Measurements from ENCODE around the gene CABP2.

DNA sequence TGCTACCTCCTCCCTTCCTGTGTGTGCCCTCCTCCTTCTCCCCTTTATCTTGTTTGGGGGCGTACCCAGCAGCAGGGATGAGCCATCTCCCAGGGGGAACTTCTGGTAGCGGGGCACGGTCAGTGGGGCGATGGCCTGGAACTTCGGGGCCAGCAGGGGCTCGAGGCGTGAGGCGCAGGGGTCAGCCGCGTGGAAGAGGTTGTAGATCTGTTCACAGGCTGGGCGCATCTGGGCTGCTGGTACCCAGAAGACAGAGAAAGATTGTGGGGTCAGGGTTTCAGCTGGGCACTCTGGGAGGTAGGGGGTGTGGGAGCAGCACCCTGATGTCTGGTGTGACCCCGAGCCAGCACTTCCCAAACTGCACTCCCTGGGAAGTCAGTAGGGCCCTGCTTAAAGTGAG lies 27.1 kb downstream of the CABP2 start:
- no peak for TF ChIP-seq CTCF (IDR thresholded peaks at IDR 0.05; ENCODE audit: borderline replicate concordance, extremely low read depth, low read length, poor library complexity, severe bottlenecking)
- no peak for TF ChIP-seq EZH2 (IDR thresholded peaks at IDR 0.05; ENCODE audit: borderline replicate concordance, low read depth, low read length, severe bottlenecking)

Measured in DND-41 (cell line).